Measurements from ENCODE around the gene C3. TPM values are rescaled to one million over a fixed set of nuclear protein-coding genes. Genes with fewer than 3 reads are reported as not detected.
A peak's percentile ranks its signal among the peaks of the same experiment; 100 is the strongest.

C3 gene
- total and polyA plus RNA-seq, 8 donors = 67.7 to 3,753 (median 596) TPM

DNA sequence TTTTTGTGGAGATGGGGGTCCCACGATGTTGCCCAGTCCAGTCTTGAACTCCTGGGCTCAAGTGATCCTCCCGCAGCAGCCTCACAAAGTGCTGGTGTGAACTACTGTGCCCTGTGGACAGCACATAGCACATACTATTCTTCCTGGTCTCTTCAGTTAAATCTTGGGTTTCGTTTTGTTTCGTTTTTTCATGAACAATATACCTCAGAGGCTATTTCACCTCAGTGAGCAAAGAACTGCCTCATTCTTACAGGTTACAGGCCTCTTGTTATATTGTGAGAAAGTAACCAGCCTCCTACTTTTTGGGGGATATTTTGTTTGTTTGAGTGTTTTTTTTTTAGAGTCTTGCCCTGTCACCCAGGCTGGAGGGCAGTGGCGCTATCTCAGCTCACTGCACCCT is 1.3 kb upstream of the C3 start:
- no peak overlapping the region for H3K4me3 ChIP-seq
- no peaks in the 10 kb centered on the region for H3K27me3 ChIP-seq
- H3K4me1 ChIP-seq = peaks cover 7 to 58% (median 39%) of the 10 kb centered on the region in 3 donors
- intact Hi-C loops (cut with DNase I) = no loop called here
- H3K27ac ChIP-seq = peak overlapping the region in 3 of 4 donors; percentile 62 to 86 (median 82)
- TF ChIP-seq, protein P1, sequence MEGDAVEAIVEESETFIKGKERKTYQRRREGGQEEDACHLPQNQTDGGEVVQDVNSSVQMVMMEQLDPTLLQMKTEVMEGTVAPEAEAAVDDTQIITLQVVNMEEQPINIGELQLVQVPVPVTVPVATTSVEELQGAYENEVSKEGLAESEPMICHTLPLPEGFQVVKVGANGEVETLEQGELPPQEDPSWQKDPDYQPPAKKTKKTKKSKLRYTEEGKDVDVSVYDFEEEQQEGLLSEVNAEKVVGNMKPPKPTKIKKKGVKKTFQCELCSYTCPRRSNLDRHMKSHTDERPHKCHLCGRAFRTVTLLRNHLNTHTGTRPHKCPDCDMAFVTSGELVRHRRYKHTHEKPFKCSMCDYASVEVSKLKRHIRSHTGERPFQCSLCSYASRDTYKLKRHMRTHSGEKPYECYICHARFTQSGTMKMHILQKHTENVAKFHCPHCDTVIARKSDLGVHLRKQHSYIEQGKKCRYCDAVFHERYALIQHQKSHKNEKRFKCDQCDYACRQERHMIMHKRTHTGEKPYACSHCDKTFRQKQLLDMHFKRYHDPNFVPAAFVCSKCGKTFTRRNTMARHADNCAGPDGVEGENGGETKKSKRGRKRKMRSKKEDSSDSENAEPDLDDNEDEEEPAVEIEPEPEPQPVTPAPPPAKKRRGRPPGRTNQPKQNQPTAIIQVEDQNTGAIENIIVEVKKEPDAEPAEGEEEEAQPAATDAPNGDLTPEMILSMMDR (IDR thresholded peaks at IDR 0.05) = no peak
- no peaks in the 10 kb centered on the region for H3K36me3 ChIP-seq
- DNase-seq = no peak
- H3K9me3 ChIP-seq = no peaks in the 10 kb centered on the region
- WGBS, 2 donors = 63 to 65% methylated on average over 5 of the region's 5 CpGs
- ATAC-seq = peak in 1 of 4 donors; percentile 6
- no peak for FAIRE-seq

DNA sequence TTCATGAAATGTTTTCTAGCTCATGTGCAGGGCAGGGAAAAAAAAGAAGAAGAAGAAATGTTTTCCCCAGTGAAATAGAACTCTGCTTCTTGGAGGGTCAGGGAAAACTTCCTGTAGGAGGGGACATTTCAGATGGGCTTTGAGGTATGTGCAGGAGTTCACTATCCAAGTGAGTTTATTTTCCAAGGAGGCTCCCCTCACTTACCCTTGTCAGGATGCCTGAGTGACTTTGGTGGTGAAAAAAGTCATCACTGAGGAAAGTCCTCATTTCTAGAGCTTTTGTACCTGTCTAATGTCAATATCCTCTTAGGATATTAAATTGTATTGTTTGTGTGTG is 656 bp upstream of the C3 start:
- Histone ChIP-seq H3K27me3 (no peaks in the 10 kb centered on the region), H3K27ac (peak overlapping the region in 3 of 4 donors; percentile 39 to 86 (median 82)), H3K4me1 (peaks cover 7 to 54% (median 38%) of the 10 kb centered on the region in 3 donors), H3K9me3 (no peaks in the 10 kb centered on the region), H3K36me3 (no peaks in the 10 kb centered on the region), H3K4me3 (peak overlapping the region in 1 of 4 donors; percentile 52)
- TF ChIP-seq, protein P1 (IDR thresholded peaks at IDR 0.05) = no peak
- ATAC-seq (no peak), DNase-seq (no peak), FAIRE-seq (no peak)
- intact Hi-C loops (cut with DNase I) = no loop called here

DNA sequence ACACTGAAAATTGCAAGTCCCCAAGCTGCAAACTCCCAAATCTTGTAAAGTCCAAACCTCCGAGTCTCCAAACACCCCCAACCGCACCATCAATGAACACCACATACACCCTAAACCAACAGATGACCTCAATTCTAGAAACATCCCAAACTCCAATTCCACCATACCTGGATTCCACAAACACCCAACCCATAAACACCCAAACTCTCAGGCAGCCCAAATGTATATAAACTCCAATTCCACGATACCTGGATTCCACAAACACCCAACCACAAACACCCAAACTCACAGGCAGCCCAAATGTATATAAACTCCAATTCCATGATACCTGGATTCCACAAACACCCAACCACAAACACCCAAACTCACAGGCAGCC is 470 bp downstream of the C3 start:
- Histone ChIP-seq H3K36me3 (no peaks in the 10 kb centered on the region), H3K4me1 (peaks cover 7 to 43% (median 27%) of the 10 kb centered on the region in 3 donors), H3K9me3 (no peaks in the 10 kb centered on the region), H3K27me3 (no peaks in the 10 kb centered on the region), H3K27ac (peak overlapping the region in 2 of 4 donors; percentile 33 to 86), H3K4me3 (peak overlapping the region in 2 of 4 donors; percentile 40 to 52)
- no peak for ATAC-seq
- TF ChIP-seq, protein P1 (IDR thresholded peaks at IDR 0.05) = no peak
- 88 to 90% methylated on average over 3 of the region's 3 CpGs for WGBS, 2 donors
- no peak for DNase-seq
- no peak for FAIRE-seq
- intact Hi-C loops (cut with DNase I) = no loop called here

DNA sequence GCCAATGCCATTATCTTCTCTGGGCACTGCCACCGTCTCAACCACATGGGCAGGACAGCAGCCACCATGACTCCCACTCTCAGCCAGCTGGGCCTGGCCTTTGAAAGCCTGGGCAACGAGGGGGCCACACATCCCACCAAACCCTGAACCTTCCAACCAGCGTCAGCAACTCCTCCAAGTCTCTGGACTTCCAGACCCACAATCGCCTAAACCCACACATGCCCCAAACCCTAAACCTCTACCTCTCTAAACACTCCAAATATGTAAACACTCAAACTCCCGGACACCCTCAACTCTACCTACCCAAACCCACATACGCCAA is 949 bp downstream of the C3 start:
- H3K4me3 ChIP-seq = peak overlapping the region in 3 of 4 donors; percentile 1 to 52 (median 40)
- intact Hi-C loops (cut with DNase I) = no loop called here
- H3K9me3 ChIP-seq = no peaks in the 10 kb centered on the region
- H3K4me1 ChIP-seq = peaks cover 7 to 38% (median 22%) of the 10 kb centered on the region in 3 donors
- no peaks in the 10 kb centered on the region for H3K36me3 ChIP-seq
- FAIRE-seq (no peak), ATAC-seq (peak in 2 of 4 donors; percentile 11 to 18), DNase-seq (no peak)
- TF ChIP-seq, protein P1 (IDR thresholded peaks at IDR 0.05) = no peak
- WGBS, 2 donors = 73 to 80% methylated on average over 6 of the region's 6 CpGs
- H3K27me3 ChIP-seq = no peaks in the 10 kb centered on the region
- peak overlapping the region in 1 of 4 donors; percentile 86 for H3K27ac ChIP-seq

DNA sequence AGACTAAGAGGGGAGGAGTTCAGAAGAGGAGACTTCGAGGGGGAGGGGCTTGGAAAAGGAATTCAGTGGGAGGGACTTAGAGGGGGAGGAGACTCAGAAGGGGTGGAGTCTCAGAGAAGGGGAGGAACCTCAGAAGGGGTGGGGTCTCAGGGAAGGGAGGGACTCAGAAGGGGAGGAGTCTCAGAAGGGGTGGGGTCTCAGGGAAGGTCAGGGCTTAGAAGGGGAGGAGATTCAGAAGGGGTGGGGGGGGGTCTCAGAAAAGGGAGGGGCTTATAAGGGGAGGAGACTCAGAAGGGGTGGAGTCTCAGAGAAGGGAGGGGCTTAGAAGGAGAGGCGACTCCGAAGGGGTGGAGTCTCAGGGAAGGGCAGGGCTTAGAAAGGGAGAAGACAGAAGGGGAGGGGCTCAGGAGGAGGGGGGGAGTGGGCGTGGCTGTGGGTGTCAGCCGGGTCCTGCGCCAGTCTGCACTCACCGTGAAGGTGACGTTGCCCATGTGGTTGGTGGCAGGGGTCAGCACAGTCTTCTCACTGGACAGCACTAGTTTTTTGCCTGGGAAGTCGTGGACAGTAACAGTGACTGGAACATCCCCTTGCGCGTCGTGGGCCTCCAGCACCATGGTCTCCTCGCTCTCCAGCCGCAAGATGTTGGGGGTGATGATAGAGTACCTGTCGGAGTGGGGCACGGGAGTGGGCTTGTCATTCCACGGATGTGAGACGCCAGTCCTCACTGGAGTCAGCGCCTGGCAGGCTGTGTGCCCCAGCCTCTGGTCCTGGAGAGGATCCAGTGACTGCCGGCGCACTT is 1.5 kb downstream of the C3 start:
- TF ChIP-seq, protein P1 (IDR thresholded peaks at IDR 0.05) = no peak
- ATAC-seq = peak in 3 of 4 donors; percentile 32 to 46 (median 40)
- intact Hi-C loops (cut with DNase I) = no loop called here
- H3K36me3 ChIP-seq = no peaks in the 10 kb centered on the region
- H3K27ac ChIP-seq = peak overlapping the region in 1 of 4 donors; percentile 86
- H3K9me3 ChIP-seq = no peaks in the 10 kb centered on the region
- no peaks in the 10 kb centered on the region for H3K27me3 ChIP-seq
- peak overlapping the region in 3 of 4 donors; percentile 1 to 52 (median 40) for H3K4me3 ChIP-seq
- peaks cover 7 to 33% (median 19%) of the 10 kb centered on the region in 3 donors for H3K4me1 ChIP-seq
- WGBS, 2 donors = 62 to 68% methylated on average over 21 of the region's 21 CpGs
- no peak for FAIRE-seq
- peak in 1 of 6 donors; percentile 81 for DNase-seq

All from pancreas (tissue), 10 donors.